H1 (cell line): ENCODE measurements around the gene PRSS8. TPM values are rescaled to one million over a fixed set of nuclear protein-coding genes. Genes with fewer than 3 reads are reported as not detected.
A peak's percentile ranks its signal among the peaks of the same experiment; 100 is the strongest.

ENCODE experiments used
- CTCF ChIA-PET: fragments of 300-600 bp; sonication (Branson Sonifier 250); formaldehyde crosslinking; loops from one replicate; lab custom pipeline; 2021; ENCODE audit not compliant: partially characterized antibody; lab: Charles Lee
- POLR2A ChIA-PET: fragments of 300-600 bp; sonication (Branson Sonifier 250); formaldehyde crosslinking; loops from one replicate; lab custom pipeline; 2021; ENCODE audit warnings: inconsistent platforms; ENCODE audit not compliant: partially characterized antibody; lab: Charles Lee
- DNase-seq, 2 experiments: peaks; one replicate each; pipeline versions ENCODE4 v3.0.0 to v3.0.0-alpha.2; 2010 to 2022; ENCODE audit warnings: low spot score in 2 of 2, low read depth in 1 of 2, mixed read lengths in 1 of 2
- FAIRE-seq: peaks from 2 replicates; lab custom pipeline; 2011; peaks lifted over from hg19 to GRCh38; lab: Jason Lieb, UNC
- H2AFZ ChIP-seq: 2 replicates; pipeline ENCODE4 v1.8.1; 2012; ENCODE audit warnings: low read length, inconsistent platforms
- H2AK5ac ChIP-seq: 2 replicates; pipeline ENCODE4 v1.6.1; 2013; ENCODE audit warnings: low read depth, low read length
- H2BK120ac ChIP-seq: replicated peaks from 2 replicates; pipeline ENCODE3; 2013; ENCODE audit warnings: low read depth, low read length, inconsistent platforms
- H2BK12ac ChIP-seq: 2 replicates; pipeline ENCODE4 v1.6.1; 2013; ENCODE audit warnings: low read depth, low read length
- H2BK15ac ChIP-seq: 2 replicates; pipeline ENCODE4 v1.6.1; 2013; ENCODE audit warnings: low read length
- H2BK20ac ChIP-seq: 2 replicates; pipeline ENCODE4 v1.6.1; 2013; ENCODE audit warnings: low read length
- H2BK5ac ChIP-seq: 2 replicates; pipeline ENCODE4 v1.6.1; 2013; ENCODE audit warnings: low read depth, low read length
- H3K14ac ChIP-seq: 2 replicates; pipeline ENCODE4 v1.6.1; 2013; ENCODE audit warnings: inconsistent platforms; ENCODE audit not compliant: insufficient read length
- H3K18ac ChIP-seq: 2 replicates; pipeline ENCODE4 v1.6.1; 2013; ENCODE audit warnings: low read length; ENCODE audit errors: extremely low read depth
- H3K23ac ChIP-seq: 2 replicates; pipeline ENCODE4 v1.6.1; 2013; ENCODE audit warnings: inconsistent platforms; ENCODE audit not compliant: insufficient read length
- H3K23me2 ChIP-seq: 2 replicates; pipeline ENCODE4 v1.6.1; 2013; ENCODE audit warnings: low read depth, low read length
- H3K27ac ChIP-seq: 2 replicates; pipeline ENCODE4 v1.6.1; 2011; ENCODE audit warnings: low read depth, low read length, inconsistent platforms
- H3K27me3 ChIP-seq, 4 experiments: replicated peaks in 1 of 4; 1 replicate in 1 of 4; 2 replicates in 3 of 4; pipeline versions ENCODE4 v1.6.1 to v1.8.1; 2011 to 2013; ENCODE audit warnings: low read length in 3 of 4, mild to moderate bottlenecking in 3 of 4, inconsistent platforms in 2 of 4, mixed read lengths in 2 of 4, moderate library complexity in 1 of 4; ENCODE audit not compliant: control insufficient read depth in 3 of 4, insufficient read depth in 3 of 4; ENCODE audit errors: extremely low read depth in 1 of 4
- H3K36me3 ChIP-seq, 4 experiments: 2 replicates each; pipeline versions ENCODE4 v1.6.1 to v1.8.1; 2011 to 2013; ENCODE audit warnings: mild to moderate bottlenecking in 4 of 4, low read length in 3 of 4, moderate library complexity in 2 of 4, control low read depth in 1 of 4, inconsistent platforms in 1 of 4; ENCODE audit not compliant: insufficient read depth in 4 of 4, control insufficient read depth in 2 of 4
- H3K4ac ChIP-seq: replicated peaks from 2 replicates; pipeline ENCODE3; 2013; ENCODE audit warnings: low read length, low read depth, mixed read lengths, inconsistent platforms; ENCODE audit not compliant: insufficient read length
- H3K4me1 ChIP-seq, 4 experiments: replicated peaks in 1 of 4; 1 replicate in 1 of 4; 2 replicates in 3 of 4; pipeline versions ENCODE4 v1.6.1 to v1.8.1; 2011 to 2013; ENCODE audit warnings: low read length in 3 of 4, inconsistent platforms in 2 of 4, mixed read lengths in 1 of 4; ENCODE audit not compliant: insufficient read depth in 4 of 4, control insufficient read depth in 3 of 4
- H3K4me2 ChIP-seq, 2 experiments: 2 replicates each; pipeline versions ENCODE4 v1.6.1 to v1.8.1; 2011 to 2013; ENCODE audit warnings: low read depth in 2 of 2, low read length in 2 of 2, control low read depth in 1 of 2, inconsistent platforms in 1 of 2, mild to moderate bottlenecking in 1 of 2; ENCODE audit not compliant: insufficient read depth in 1 of 2
- H3K4me3 ChIP-seq, 4 experiments: fragments of 200-600, 300-600 bp in 1 of 4; sonication (generic), shearing (Covaris generic), sonication (Bioruptor Twin) in 1 of 4; 2 replicates each; pipeline versions ENCODE4 v1.5.1 to v1.8.1; 2011 to 2016; ENCODE audit warnings: low read length in 4 of 4, low read depth in 3 of 4, control low read depth in 2 of 4, inconsistent platforms in 2 of 4, mild to moderate bottlenecking in 2 of 4, mixed read lengths in 1 of 4, moderate library complexity in 1 of 4; ENCODE audit not compliant: insufficient read depth in 2 of 4; ENCODE audit errors: extremely low read depth in 1 of 4
- H3K56ac ChIP-seq: replicated peaks from 2 replicates; pipeline ENCODE3; 2013; ENCODE audit warnings: low read depth, mild to moderate bottlenecking, mixed read lengths, low read length, inconsistent platforms; ENCODE audit not compliant: insufficient read length
- H3K79me1 ChIP-seq: 2 replicates; pipeline ENCODE4 v1.6.1; 2013; ENCODE audit warnings: low read depth, low read length, control low read depth
- H3K79me2 ChIP-seq, 2 experiments: 2 replicates each; pipeline versions ENCODE4 v1.6.1 to v1.8.1; 2012 to 2013; ENCODE audit warnings: low read length in 2 of 2, mild to moderate bottlenecking in 2 of 2, inconsistent platforms in 1 of 2; ENCODE audit not compliant: insufficient read depth in 2 of 2, control insufficient read depth in 1 of 2
- H3K9ac ChIP-seq, 4 experiments: replicated peaks in 1 of 4; 1 replicate in 1 of 4; 2 replicates in 3 of 4; pipeline versions ENCODE4 v1.6.1 to v1.8.1; 2011 to 2013; ENCODE audit warnings: low read depth in 3 of 4, low read length in 3 of 4, control low read depth in 2 of 4, mild to moderate bottlenecking in 2 of 4, moderate library complexity in 2 of 4, inconsistent platforms in 1 of 4; ENCODE audit errors: extremely low read depth in 1 of 4
- H3K9me3 ChIP-seq, 2 experiments: 2 replicates each; pipeline versions ENCODE4 v1.6.1 to v1.8.1; 2012 to 2013; ENCODE audit warnings: mild to moderate bottlenecking in 2 of 2, moderate library complexity in 2 of 2, control low read depth in 1 of 2, inconsistent platforms in 1 of 2, low read depth in 1 of 2, low read length in 1 of 2, mixed read lengths in 1 of 2; ENCODE audit not compliant: insufficient read depth in 2 of 2
- H4K20me1 ChIP-seq, 2 experiments: replicated peaks in 1 of 2; 2 replicates each; pipeline versions ENCODE3 to v1.8.1; 2011 to 2013; ENCODE audit warnings: inconsistent platforms in 2 of 2, low read length in 2 of 2, mild to moderate bottlenecking in 1 of 2; ENCODE audit not compliant: insufficient read depth in 2 of 2, control insufficient read depth in 1 of 2
- H4K5ac ChIP-seq: 2 replicates; pipeline ENCODE4 v1.6.1; 2013; ENCODE audit warnings: low read length, low read depth, mixed read lengths, inconsistent platforms; ENCODE audit not compliant: insufficient read length
- H4K8ac ChIP-seq: 2 replicates; pipeline ENCODE4 v1.8.0; 2013; ENCODE audit warnings: mild to moderate bottlenecking, moderate library complexity, low read length, inconsistent platforms; ENCODE audit not compliant: insufficient read depth; ENCODE audit errors: extremely low read depth
- H4K91ac ChIP-seq: replicated peaks from 2 replicates; pipeline ENCODE3; 2013; ENCODE audit warnings: low read length, mixed read lengths, inconsistent platforms; ENCODE audit not compliant: insufficient read length
- BRCA1 ChIP-seq: IDR thresholded peaks from 2 replicates; pipeline ENCODE4 v1.6.1; 2012; ENCODE audit warnings: low read depth, low read length, improper control_type of control experiment
- WGBS, 2 experiments: shearing (Covaris generic) in 1 of 2; methylation state at CpG; one replicate each; pipeline versions ENCODE4 v1.1.6 to v1.1.7; 2013 to 2015; ENCODE audit warnings: low lambda C conversion rate in 2 of 2, mixed read lengths in 2 of 2, inconsistent platforms in 1 of 2, low coverage in 1 of 2, missing lambda C conversion rate in 1 of 2; ENCODE audit not compliant: insufficient replicate concordance in 2 of 2, insufficient coverage in 1 of 2, insufficient read length in 1 of 2; ENCODE audit errors: extremely low coverage in 1 of 2, missing lambda C conversion rate in 1 of 2; 5-methylcytosine and 5-hydroxymethylcytosine counted together
- polyA plus RNA-seq, 7 experiments: library from polyadenylated mRNA; depleted of rRNA in 3 of 7; stranded (reverse) in 5 of 7; unstranded in 2 of 7; fragments of >200 nt in 5 of 7; fragments of 200-250 nt in 2 of 7; gene quantifications; 1 replicate in 5 of 7; 2 replicates in 1 of 7; 4 replicates in 1 of 7; pipeline versions ENCODE4 v1.2.1 to v1.2.3, GENCODE V29; 2011 to 2013; ENCODE audit warnings: missing spikeins in 2 of 7, mixed read lengths in 2 of 7
- total RNA-seq: library from RNA; stranded (reverse); fragmentation: NEBNext Ultra II Directional; extraction: Animal tissue kit (Norgen Biotek cat#: 25700); gene quantifications from 2 replicates; pipeline ENCODE4 v1.2.1, GENCODE V29; 2021

PRSS8 gene
- total and polyA plus RNA-seq, 2 of the 8 experiments (the other 6 are each of a cell fraction or from before 2014, with no cell fraction given), result 87.7 to 273 TPM

DNA sequence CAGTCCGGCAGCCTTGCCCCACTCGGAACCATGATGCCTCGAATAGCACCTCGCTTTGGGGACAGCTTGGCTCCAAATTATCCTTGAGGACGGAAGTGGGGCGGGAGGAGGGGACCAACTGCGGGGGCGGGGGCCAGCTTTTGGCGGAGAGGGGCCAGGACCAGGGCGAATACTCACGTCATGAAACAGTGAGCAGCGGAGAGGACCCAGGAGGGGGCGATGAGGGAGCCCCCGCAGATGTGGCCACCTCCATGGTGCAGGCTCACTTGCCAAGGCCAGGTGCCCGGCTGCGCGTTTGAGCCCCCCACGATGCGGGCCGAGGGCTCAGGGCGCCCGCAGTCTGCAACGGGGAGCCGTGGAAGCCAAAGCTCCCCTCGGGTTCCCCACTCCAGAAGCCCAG lies 13.4 kb upstream of the PRSS8 start:
- Histone ChIP-seq H3K4me1 (peaks cover 0 to 18% (median 4%) of the 10 kb centered on the region in 4 experiments; a peak in 5 of 7 replicates), H4K20me1 (no peaks in the 10 kb centered on the region), H2BK20ac (no peak overlapping the region), H4K8ac (no peak overlapping the region), H3K27ac (no peak overlapping the region), H3K18ac (peak overlapping the region; percentile 19; the same call in 1 of the 2 replicates), H4K91ac (no peak overlapping the region), H2BK15ac (no peak overlapping the region), H3K4me2 (peak overlapping the region; percentile 57 to 77), H3K23ac (no peak overlapping the region), H3K79me2 (no peaks in the 10 kb centered on the region), H2BK120ac (no peak overlapping the region), H2AFZ (no peak overlapping the region), H3K36me3 (no peaks in the 10 kb centered on the region), H3K27me3 (peaks cover 0 to 11% (median 5%) of the 10 kb centered on the region in 4 experiments; a peak in 4 of 7 replicates), H2AK5ac (no peak overlapping the region), H4K5ac (no peak overlapping the region), H3K23me2 (peaks cover 7% of the 10 kb centered on the region; the same call in 1 of the 2 replicates), H3K56ac (no peak overlapping the region), H2BK12ac (0 out of 2 replicates have a peak overlapping the region, but pooled peaks have one; percentile 53), H2BK5ac (peak overlapping the region; percentile 26; the same call in 1 of the 2 replicates), H3K14ac (no peak overlapping the region), H3K4me3 (peak overlapping the region in 1 of 4 experiments; percentile 59; a peak in 2 of 8 replicates), H3K9ac (no peak overlapping the region), H3K9me3 (no peaks in the 10 kb centered on the region), H3K79me1 (no peaks in the 10 kb centered on the region), H3K4ac (no peak overlapping the region)
- ChIA-PET POLR2A (interaction anchor here (1.0 to 34.9 kb wide), 6 partner anchors 8 to 34 kb away, joined by 5 to 713 read pairs (median 12); partner anchors contain the start of genes BCKDK, FUS, KAT8 and PRSS8), CTCF (interaction anchor here (0.6 to 1.5 kb wide), 5 partner anchors 9 to 574 kb away, joined by 3 to 5 read pairs (median 3); no protein-coding TSS in a partner anchor)
- WGBS, 2 experiments, result 96% methylated on average over 13 of the region's 25 CpGs; no CpG with 5 or more reads in 1 of the 2 experiments
- no peak for TF ChIP-seq BRCA1
- DNase-seq (no peak), FAIRE-seq (no peak)
